Activated naive CD4-positive, alpha-beta T cell treated with anti-CD3 and anti-CD28 coated beads, Interleukin-2, amount 50 U/mL, for 72 hours (primary cell): Measurements from ENCODE around the gene ZSWIM3. TPM values are rescaled to one million over a fixed set of nuclear protein-coding genes. Genes with fewer than 3 reads are reported as not detected.
A peak's percentile ranks its signal among the peaks of the same experiment; 100 is the strongest.

Experiments
- ATAC-seq, 2 donors: fragments of 150-1000 bp; cut with Tn5 transposase; 2 replicates each; pipeline ENCODE4 v1.10.0; 2021; ENCODE audit warnings: mild to moderate bottlenecking in 2 of 2, moderate library complexity in 2 of 2
- DNase-seq, 2 donors: peaks; one replicate each; pipeline ENCODE4 v3.0.0; 2021 to 2022; ENCODE audit warnings: low spot score in 2 of 2
- H3K27ac Mint-ChIP-seq, 2 donors: one replicate each; pipeline ENCODE4 v1.8.0; 2022; ENCODE audit warnings: mild to moderate bottlenecking in 2 of 2, mixed read lengths in 2 of 2
- H3K36me3 Mint-ChIP-seq, 2 donors: one replicate each; pipeline ENCODE4 v1.8.0; 2022; ENCODE audit warnings: mixed read lengths in 2 of 2
- H3K9me3 Mint-ChIP-seq, 2 donors: one replicate each; pipeline ENCODE4 v1.8.0; 2022; ENCODE audit warnings: mixed read lengths in 2 of 2
- total RNA-seq, 2 donors: library from RNA; stranded (reverse); gene quantifications; one replicate each; pipeline ENCODE4 v1.2.3, GENCODE V29; 2022

The ZSWIM3 gene
- total RNA-seq, 2 donors from 2014 or later: 5.7 to 8.4 TPM

DNA sequence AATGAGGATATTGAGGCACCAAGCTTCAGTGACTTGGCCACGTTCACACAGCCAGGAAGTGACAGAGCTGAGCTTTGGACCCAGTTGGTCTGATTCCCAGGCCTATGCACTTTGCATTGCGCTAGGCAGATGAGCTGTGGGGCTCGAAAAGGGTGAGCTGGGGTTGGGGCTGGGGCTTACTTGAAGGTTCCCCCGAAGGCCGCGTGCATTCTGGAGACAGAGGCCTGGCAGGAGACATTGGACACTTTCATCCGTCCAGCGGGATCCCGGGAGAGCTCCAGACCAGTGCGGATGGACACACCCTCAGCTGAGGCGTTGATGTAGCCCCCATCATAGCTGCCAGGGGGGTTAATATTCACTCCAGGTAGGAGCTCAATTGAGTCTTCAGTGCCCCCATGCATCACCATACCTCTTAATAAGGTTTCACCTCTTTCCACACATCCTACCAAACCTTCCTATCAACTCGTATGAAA lies 52.0 kb downstream of the ZSWIM3 start:
- Mint-ChIP-seq H3K27ac (no peak overlapping the region), H3K36me3 (no peaks in the 10 kb centered on the region), H3K9me3 (peaks cover 0 to 4% of the 10 kb centered on the region in 2 donors)
- ATAC-seq: no peak
- no peak for DNase-seq

DNA sequence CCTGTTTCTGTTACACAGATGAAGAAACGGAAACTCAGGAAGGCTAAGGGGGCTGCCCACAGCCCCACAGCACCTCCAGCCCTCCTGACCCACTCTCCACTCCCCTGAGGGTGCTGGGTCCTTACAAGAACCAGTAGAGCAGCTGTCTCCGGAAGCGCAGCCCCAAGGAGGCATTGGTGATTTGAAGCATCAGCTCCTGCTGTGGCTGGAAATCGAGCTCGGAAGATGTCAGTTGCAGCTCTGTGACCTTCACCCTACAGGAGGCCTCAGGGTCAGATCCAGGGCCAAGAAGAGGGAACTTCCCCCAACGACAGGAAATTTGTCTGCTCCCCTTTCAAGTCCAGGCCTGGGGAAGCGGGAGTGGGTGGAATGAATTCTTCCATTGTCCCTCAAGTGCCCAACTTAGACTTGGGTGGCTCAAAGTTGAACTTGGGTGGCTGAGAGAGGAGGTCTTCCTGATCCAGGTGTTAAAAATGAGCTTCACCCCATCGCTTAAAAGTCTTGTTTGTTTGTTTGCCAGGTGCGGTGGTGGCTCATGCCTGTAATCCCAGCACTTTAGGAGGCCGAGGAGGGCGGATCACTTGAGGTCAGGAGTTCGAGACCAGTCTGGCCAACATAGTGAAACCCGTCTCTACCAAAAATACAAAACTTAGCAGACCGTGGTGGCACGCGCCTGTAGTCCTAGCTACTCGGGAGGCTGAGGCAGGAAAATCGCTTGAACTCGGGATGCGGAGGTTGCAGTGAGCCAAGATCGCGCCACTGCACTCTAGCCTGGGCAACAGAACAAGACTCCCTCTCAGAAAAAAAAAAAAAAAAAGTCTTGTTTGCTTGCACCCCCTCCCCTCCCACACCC lies 52.6 kb downstream of the ZSWIM3 start:
- Mint-ChIP-seq H3K9me3 (peaks cover 0 to 4% of the 10 kb centered on the region in 2 donors), H3K27ac (peak overlapping the region; percentile 78), H3K36me3 (no peaks in the 10 kb centered on the region)
- ATAC-seq (no peak), DNase-seq (no peak)

DNA sequence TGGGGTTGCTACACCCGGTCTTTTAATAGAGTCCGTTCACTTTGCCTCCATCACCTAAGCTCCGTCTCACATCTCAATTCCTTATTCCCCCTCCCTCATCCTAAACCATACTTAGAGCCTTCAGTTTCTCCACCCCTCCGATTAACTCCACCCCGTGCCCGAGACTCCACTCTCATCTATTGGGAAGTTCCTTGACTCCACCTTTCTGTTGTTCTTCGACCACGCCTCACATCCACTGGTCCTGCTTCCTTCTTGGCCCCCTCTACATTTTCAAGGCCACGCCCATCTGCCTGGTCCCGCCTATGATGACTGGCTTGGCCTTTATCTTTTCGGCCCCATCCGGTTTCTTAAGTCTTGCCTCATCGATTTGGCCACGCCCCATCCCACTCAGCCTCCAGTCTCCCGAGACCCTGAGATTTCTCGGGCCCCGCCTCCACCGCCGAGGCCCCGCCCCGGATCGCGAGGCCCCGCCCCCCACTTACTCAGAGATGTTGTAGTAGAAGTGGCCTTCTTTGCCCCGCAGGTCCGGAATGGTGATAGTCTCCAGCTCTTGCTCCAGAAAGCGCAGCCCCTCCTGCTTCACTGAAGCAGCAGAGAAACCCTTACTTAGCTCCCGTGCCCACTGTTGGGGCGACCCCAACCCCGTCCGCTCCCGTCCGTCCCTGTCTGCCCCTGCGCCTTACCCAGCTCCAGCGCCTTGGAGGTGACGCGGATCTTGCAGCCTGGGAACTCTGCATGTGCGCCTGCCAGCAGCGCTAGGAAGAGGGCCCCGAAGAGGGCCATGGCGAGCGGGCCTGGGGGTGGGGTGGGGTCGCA lies 53.5 kb downstream of the ZSWIM3 start:
- Mint-ChIP-seq H3K36me3 (no peaks in the 10 kb centered on the region), H3K9me3 (peaks cover 0 to 4% of the 10 kb centered on the region in 2 donors), H3K27ac (peak overlapping the region; percentile 78)
- ATAC-seq (peak; percentile 92 to 96), DNase-seq (peak; percentile 91 to 98)

DNA sequence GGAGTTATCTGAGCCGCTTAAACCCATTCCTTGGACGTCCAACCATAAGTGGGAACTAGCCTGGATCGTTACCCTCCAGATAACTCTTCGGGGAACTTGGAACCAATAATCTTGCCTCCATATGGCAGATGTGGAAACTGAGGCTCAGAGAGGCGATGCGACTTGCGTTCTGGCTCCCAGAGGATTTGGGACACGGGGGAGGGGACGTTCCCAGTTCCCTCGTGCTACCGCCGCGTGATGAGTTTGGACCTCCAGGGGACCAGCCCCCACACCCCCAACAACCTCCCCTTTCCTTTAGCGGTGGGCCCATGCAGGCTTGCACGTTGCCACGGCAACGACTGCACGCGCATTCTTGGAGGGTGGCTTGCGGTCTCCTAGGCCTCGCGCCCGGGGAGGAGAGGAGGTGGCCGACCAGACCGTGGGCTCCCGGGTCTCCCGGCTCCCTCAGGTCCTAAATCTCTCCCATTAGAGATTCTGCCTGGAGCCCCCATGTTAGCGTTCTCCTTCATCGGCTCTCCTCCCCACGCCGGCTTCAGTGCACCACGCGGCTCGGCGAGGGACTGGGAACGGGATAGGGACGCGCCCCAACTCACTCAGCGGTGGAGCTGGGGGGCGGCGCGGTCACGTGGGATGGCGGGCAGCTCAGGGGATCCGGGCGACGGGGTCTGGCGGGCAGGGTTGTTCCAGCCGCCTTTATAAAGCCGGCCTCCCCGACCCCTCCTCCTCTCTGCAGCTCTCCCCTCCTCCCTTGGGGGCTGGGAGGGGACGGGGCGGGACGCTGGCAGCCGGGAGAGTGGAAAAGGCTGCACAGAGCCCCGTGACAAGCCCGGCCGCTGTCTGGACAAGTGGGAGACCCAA lies 54.3 kb downstream of the ZSWIM3 start, which contains the start of gene PLTP:
Gene PLTP, minus strand, starts transcription at position 670 of the 858 bp plus-strand sequence. CDS start 703 bp downstream, outside the sequence.
- DNase-seq (peak in 1 of 2 donors; percentile 22), ATAC-seq (peak in 1 of 2 donors; percentile 10)
- peaks cover 0 to 4% of the 10 kb centered on the region in 2 donors for H3K9me3 Mint-ChIP-seq
- H3K27ac Mint-ChIP-seq: peak within 1 kb of the TSS in 1 of 2 donors; percentile 78
- H3K36me3 Mint-ChIP-seq: no peaks in the 10 kb centered on the region

DNA sequence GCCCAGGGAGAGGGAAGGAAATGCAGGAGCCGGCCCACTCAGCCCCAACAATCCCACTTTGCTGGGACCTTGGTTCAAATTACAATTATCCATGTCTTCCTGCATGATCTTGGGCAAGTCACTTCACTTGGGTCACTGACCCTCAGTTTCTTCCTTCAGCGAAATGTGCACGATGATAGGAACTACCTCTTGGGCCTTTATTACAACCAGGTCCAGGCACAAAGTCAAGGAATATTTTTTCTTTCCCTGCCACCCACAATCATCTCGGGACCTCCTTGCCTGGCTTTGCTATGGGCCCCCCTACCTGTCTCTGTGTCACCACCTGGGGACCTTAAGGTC lies 54.9 kb downstream of the ZSWIM3 start:
- DNase-seq (no peak), ATAC-seq (no peak)
- H3K27ac Mint-ChIP-seq: no peak overlapping the region
- H3K9me3 Mint-ChIP-seq: peaks cover 0 to 4% of the 10 kb centered on the region in 2 donors
- no peaks in the 10 kb centered on the region for H3K36me3 Mint-ChIP-seq

DNA sequence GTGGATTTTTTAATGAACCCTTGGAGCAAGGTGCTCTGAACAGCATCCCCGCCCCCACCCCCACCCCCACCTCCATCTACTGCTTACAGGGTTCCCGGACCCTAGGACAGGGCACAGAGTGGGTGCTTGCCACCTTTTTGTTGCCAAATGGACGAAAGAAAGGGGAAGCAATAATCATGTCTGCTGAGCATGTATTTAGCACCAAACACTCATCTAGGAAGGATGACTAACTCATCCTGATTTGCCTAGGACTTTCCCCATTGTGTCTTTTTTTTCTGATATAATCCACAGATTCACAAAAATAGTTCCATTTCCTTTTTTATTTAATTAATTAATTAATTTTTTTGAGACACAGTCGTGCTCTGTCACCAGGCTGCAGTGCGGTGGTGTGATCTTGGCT lies 55.7 kb downstream of the ZSWIM3 start:
- Mint-ChIP-seq H3K27ac (no peak overlapping the region), H3K36me3 (no peaks in the 10 kb centered on the region), H3K9me3 (peaks cover 0 to 4% of the 10 kb centered on the region in 2 donors)
- DNase-seq (no peak), ATAC-seq (peak in 1 of 2 donors; percentile 15)

DNA sequence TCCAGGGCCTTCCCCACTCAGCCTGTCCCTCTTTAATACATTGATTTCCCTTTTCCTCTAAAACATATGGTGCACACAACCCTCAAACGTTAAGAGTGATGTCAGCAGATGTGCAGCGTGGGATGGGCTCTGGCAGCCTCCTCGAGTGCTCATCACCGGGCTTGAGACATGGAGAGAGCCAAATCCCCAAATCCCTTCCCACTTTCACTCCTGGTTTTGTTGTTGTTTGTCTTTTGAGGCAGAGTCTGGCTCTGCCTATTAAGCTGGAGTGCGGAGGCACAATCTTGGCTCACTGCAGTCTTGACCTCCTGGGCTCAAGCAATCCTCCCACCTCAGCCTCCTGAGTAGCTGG lies 60.4 kb downstream of the ZSWIM3 start:
- Mint-ChIP-seq H3K36me3 (no peaks in the 10 kb centered on the region), H3K27ac (no peak overlapping the region), H3K9me3 (no peaks in the 10 kb centered on the region)
- DNase-seq (no peak), ATAC-seq (no peak)

DNA sequence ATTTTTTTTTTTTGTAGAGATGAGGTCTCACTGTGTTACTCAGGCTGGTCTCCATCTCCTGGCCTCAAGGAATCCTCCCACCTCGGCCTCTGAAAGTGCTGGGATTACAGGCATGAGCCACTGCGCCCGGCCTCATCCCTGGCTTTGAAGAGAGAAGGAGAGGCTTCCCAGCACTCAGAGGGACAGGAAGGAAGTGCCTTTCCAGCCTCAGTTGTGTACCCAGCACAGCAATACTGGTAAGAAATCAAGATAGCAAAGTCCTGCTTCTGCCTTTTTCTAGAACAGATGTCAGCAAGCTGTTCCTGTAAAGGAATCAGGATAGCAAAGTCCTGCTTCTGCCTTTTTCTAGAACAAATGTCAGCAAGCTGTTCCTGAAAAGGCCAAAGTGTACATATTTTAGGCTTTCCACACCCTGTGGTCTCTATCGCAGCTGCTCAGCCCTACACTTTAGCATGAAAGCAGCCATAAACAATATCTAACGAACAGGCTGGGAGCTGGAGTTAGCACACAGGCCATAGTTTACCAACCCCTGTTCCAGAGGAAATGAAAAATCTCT lies 60.8 kb downstream of the ZSWIM3 start:
- Mint-ChIP-seq H3K36me3 (no peaks in the 10 kb centered on the region), H3K9me3 (no peaks in the 10 kb centered on the region), H3K27ac (no peak overlapping the region)
- ATAC-seq: no peak
- DNase-seq: no peak

DNA sequence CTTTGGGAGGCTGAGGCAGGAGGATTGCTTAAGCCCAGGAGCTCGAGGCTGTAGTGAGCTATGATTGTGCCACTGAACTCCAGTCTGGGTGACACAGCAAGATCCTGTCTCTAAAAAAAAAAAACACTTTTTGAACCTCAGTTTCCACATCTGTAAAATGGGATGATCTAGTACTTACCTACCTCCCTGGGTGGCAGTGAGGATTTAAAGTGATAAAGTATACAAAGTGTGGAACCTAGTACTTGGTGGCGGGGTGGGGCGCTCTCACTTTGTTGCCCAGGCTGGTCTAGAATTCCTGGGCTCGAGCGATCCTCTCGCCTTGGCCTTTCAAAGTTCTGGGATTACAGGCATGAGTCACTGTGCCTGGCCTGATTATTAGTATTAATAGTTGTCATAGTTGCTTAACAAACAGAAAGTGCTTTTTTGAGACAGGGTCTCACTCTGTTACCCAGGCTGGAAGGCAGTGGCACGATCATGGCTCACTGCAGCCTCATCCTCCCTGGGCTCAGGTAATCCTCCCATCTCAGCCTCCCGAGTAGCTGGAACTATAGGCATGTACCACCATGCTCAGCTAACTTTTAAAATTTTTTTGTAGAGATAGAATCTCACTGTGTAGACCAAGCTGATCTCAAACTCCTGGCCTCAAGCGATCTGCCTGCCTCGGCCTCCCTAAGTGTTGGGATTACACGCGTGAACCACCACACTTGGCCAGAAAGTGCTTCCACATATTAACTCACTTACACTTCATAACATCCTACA lies 61.5 kb downstream of the ZSWIM3 start:
- Mint-ChIP-seq H3K9me3 (no peaks in the 10 kb centered on the region), H3K36me3 (no peaks in the 10 kb centered on the region), H3K27ac (no peak overlapping the region)
- DNase-seq: no peak
- ATAC-seq: no peak

DNA sequence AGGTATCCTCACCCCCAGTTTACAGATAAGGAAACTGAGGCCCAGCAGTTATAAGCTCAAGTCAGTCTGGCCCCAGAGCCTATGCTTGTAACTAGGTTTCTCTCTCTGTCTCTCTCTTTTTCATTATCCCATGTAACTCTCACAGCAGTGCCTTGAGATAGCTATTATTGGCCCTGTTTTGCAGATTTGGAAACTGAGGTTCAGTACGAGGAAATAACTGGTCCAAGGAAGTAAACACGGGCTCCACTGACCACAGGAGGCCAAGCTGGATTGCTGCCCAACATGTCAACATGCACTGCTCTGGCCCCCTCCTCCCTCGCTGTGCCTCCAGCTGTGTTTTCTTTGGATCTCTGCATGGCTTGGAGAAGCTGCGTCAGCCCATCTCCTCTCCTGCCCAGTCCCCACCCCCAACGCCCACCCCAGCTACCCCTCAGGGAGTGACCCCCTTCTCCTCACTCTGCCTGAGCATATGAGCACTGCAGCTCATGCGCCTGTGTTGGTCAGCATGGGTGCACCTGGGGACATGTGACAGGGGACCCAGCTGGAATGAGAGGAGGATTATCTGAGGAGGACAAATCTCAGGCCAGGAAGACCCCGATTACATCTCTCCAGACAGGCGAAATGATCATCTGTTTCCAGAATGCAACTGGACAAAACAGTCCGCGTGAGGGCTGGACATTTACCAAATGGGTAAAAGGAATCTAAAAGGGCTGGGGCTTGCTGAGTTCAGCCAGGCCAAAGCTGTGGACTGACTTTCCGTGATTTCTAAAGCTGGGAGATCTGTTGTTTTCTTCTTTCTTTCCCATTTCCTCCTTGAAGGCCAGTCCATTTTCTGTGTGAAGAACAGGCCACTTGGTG lies 62.4 kb downstream of the ZSWIM3 start:
- ATAC-seq: no peak
- Mint-ChIP-seq H3K27ac (no peak overlapping the region), H3K9me3 (no peaks in the 10 kb centered on the region), H3K36me3 (no peaks in the 10 kb centered on the region)
- DNase-seq: no peak

DNA sequence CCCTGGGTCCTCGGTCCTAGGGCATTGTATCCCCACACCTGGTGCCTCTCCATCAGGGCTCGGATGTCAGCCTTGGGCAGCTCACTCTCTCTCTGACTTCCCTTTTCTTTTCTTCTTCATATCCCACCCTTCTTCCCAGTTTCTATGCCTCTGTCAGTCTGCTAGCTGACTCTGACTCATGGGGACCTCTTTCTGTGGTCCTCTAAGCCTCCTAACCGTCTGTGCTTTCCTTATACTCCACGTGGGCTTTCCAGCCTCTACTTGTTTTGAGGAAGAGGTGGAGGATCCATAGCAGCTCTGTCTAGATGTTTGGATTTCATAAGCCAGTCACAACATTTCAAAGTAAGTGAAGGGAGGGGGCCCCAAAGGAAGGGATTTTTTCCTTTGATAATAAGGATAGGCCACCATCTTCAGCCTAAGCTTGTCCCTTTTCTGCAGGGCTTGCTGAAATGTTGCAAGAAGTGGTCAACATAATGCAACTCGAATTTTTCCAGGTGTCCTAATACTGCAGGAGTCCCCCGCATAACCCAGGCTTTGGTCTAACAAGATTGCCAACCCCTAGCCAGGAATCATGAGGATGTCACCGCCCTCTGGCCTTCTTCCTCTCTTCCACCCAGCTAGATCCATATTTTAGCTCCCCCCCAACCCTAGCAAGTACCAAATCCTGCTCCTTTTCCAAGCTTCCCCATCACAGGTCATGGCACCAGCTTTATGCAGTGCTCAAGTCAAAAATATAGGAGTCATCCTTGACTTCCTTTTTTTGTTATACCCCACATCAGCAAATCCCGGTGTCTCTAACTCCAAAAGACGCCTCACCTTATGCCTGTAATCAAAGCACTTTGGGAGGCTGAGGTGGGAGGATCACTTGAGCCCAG lies 63.3 kb downstream of the ZSWIM3 start:
- DNase-seq (no peak), ATAC-seq (no peak)
- H3K27ac Mint-ChIP-seq: peak overlapping the region in 1 of 2 donors; percentile 5
- H3K9me3 Mint-ChIP-seq: no peaks in the 10 kb centered on the region
- H3K36me3 Mint-ChIP-seq: no peaks in the 10 kb centered on the region

DNA sequence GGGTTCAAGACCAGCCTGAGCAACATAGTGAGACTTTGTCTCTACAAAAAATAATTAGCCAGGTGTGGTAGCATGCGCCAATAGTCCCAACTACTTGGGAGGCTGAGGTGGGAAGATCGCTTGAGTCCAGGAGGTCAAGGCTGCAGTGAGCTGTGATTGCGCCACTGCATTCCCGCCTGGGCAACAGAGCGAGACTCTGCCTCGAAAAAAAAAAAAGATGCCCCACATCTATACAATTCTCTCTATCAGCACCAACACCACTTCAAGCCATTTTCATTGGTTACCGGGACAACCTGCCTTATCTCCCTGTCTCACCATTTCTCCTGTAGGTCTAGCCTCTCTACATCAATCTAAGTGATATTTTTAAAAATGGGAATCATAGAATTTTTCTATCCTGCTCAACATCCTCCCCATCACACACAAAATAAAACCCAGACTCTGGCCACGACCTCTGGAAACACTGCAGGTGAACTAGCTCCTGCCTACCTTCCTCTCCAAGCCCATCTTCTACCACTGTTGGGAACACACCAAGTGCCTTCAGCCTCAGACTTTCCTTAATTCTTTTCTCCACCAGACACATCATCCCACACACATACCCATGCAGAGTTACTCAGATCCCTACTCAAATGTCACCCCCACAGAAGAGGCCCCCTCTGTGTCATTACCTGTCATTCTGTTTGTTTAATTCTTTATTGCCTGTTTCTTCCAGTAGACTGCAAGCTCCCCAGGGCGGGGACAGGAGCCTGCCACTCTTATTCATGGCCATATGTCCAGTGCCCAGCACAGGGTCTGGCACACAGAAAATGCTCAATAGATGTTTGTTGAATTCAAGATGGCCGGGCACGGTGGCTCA lies 64.1 kb downstream of the ZSWIM3 start:
- Mint-ChIP-seq H3K9me3 (no peaks in the 10 kb centered on the region), H3K36me3 (no peaks in the 10 kb centered on the region), H3K27ac (peak overlapping the region in 1 of 2 donors; percentile 8)
- ATAC-seq: peak in 1 of 2 donors; percentile 30
- DNase-seq: no peak
